Fibroblast of the aortic adventitia (primary cell): ENCODE measurements around the gene KLC4. TPM values are rescaled to one million over a fixed set of nuclear protein-coding genes. Genes with fewer than 3 reads are reported as not detected.
"Not testable (repeated sequence)": the region's sequence is repeated elsewhere in the genome, so short reads cannot be mapped to it uniquely, and the experiment has no call there.

Source experiments
- DNase-seq: peaks from one replicate; pipeline ENCODE4 v3.0.0-alpha.2; 2010; ENCODE audit warnings: low read depth
- H3K4me3 ChIP-seq: 2 replicates; pipeline ENCODE4 v1.5.1; 2011; ENCODE audit warnings: low read depth, mild to moderate bottlenecking, control low read depth, low read length, moderate library complexity
- total RNA-seq: library from RNA; depleted of rRNA; stranded (reverse); fragments of >200 nt; gene quantifications from 2 replicates; pipeline ENCODE4 v1.2.3, GENCODE V29; 2012; ENCODE audit warnings: low replicate concordance
- TF ChIP-seq, protein P1 (sequence below): IDR thresholded peaks from 2 replicates; pipeline ENCODE4 v1.5.1; 2011; ENCODE audit warnings: mild to moderate bottlenecking, low read length, control low read depth, inconsistent platforms; ENCODE audit not compliant: insufficient read depth

KLC4 gene
- total RNA-seq, 1 donor = 11.3 TPM

DNA sequence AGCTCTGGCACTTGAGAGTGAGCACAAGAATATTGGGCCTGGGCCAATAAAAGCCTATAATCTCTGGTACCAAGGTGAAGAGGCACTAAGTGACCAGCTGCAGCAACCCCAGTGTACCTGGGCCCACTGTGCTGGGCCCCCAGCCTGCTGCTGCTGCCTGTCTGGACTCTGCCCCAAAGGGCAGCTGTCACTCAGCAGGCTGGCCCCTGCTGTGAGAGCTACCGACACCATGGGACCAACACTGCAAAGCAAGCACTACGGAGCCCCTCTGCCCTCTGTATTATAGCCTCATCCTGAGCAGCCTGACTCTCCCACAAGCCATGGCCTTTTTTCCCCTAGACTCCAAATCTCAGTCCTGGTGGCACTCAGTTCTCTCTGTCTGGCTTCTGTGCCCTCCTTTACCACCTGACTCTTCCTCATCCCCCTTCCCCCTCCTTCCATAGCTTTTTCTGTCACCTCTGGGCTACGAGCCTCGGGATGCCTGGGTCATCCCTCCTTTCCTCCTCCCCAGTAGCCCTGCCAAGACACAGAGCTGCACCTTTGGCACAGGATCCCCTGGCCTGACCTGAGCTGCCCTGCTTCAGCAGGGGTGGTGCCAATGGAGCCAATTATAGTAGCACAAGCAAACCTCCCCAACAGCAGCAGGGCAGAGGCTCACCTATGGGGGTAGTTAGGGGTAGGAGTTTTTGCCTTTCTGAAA is 23.8 kb upstream of the KLC4 start:
- TF ChIP-seq, protein P1, sequence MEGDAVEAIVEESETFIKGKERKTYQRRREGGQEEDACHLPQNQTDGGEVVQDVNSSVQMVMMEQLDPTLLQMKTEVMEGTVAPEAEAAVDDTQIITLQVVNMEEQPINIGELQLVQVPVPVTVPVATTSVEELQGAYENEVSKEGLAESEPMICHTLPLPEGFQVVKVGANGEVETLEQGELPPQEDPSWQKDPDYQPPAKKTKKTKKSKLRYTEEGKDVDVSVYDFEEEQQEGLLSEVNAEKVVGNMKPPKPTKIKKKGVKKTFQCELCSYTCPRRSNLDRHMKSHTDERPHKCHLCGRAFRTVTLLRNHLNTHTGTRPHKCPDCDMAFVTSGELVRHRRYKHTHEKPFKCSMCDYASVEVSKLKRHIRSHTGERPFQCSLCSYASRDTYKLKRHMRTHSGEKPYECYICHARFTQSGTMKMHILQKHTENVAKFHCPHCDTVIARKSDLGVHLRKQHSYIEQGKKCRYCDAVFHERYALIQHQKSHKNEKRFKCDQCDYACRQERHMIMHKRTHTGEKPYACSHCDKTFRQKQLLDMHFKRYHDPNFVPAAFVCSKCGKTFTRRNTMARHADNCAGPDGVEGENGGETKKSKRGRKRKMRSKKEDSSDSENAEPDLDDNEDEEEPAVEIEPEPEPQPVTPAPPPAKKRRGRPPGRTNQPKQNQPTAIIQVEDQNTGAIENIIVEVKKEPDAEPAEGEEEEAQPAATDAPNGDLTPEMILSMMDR = no peak
- H3K4me3 ChIP-seq = no peak overlapping the region
- DNase-seq = no peak

DNA sequence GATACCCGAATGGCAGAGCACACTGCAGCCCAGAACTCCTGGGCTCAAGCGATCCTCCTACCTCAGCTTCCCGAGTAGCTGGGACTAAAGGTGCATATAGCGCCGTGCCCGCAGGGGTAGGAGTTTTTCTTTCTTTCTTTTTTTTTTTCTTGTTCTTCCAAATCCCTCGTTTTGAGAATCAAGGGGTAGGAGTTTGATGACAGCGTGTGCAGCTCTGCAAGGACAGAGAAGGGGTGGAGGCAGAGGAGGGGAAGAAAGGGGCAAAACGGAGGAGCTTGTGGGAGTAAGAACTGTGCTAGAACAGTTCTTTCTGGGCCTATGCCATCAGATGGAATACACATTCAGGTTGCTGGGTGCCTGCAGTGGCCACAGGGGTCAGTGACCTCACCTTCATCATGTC is 22.7 kb upstream of the KLC4 start:
- no peak for DNase-seq
- TF ChIP-seq, protein P1 = no peak
- no peak overlapping the region for H3K4me3 ChIP-seq

DNA sequence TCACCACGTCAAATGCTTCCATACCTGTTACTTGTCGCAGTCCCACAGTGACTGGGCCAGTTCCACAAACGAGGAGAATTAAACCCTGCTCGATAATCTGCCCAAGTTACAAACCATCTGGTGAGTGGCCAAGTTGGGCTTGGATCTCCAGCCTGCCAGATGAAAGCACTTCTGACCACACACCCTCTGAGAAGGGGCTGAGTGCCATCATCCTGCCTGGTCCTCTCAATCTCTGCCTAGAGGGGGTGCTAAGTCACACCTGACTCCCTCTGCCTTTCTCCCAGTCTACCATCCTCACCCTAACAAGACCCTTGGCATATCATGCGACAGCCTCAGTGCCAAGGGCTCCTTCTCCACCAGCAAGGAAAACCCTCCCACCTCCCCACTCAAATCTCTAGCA is 22.2 kb upstream of the KLC4 start:
- H3K4me3 ChIP-seq = no peak overlapping the region
- TF ChIP-seq, protein P1 = no peak
- no peak for DNase-seq

DNA sequence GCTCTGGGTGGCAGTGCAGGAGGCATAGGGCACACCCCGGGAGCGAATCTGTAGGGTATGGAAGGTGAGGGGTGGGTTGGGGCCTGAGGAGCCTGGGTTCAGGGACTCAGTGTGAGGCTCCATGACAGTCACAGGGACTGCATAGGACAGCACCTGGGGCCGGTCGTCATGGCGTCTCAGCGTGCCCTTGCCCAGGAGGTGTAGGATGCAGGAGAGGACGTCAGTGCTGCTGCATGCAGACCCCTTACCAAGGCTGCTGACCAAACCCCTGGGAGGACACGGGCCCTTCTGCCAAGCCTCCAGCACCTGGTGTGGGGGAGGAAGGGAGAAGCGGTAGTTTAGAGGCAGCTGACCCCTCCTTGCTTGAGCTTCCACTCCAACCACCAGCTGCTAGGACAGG is 21.7 kb upstream of the KLC4 start:
- DNase-seq = no peak
- TF ChIP-seq, protein P1 = no peak
- H3K4me3 ChIP-seq = no peak overlapping the region

DNA sequence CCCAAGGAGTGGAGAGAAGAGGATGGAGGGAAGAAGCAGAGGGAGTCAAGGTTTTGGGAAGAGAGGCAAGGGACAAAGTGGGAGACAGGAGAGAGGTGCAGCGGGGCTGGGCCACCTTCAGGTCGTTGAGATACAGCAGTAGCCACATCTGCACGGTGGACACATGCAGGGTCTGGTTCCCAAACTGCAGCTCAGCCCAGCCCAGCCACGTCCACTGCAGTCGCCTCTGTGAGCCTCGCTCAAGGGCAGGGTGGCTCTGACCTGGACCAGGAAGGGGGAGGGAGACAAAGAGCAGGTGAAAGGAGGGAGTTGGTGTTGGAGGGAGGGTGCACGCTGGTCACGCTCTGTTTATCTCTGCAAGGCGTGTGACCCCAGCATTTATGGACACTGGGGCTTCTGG is 20.7 kb upstream of the KLC4 start:
- TF ChIP-seq, protein P1 = no peak
- DNase-seq = no peak
- no peak overlapping the region for H3K4me3 ChIP-seq

DNA sequence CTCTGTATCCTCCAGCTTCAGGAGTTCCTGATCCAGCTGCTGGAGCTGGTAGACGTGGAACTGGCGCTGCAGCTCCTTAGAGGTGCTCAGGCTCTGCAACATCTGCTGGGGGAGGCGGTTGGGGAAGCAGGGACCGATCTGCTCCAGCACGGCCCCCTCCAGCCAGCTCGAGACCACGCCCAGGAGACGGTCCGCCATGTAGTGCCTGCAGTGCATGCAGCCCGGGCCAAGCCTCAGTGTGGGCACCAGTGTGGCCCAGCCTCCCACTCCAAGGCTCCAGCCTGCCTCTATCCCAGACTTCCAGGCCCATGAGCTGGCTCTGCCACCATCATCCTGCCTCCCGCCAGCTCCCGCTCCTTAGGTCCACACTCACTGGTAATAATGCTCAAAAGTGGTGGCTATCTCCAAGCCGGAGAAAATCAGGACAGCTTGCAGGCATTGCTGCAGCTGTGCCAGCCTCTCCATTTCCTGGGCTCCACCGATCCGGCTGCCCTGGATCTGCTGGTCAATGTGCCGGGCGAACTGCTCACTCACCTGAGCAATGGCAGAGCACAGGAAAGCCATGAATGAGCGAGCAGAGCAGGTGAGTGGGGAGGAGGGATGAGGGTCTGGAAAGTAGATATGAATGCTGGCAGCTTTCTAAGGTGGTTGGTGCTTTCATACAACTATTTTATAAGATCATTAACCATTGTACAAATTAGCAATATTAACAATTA is 18.7 kb upstream of the KLC4 start:
- TF ChIP-seq, protein P1 = no peak
- no peak overlapping the region for H3K4me3 ChIP-seq
- no peak for DNase-seq

DNA sequence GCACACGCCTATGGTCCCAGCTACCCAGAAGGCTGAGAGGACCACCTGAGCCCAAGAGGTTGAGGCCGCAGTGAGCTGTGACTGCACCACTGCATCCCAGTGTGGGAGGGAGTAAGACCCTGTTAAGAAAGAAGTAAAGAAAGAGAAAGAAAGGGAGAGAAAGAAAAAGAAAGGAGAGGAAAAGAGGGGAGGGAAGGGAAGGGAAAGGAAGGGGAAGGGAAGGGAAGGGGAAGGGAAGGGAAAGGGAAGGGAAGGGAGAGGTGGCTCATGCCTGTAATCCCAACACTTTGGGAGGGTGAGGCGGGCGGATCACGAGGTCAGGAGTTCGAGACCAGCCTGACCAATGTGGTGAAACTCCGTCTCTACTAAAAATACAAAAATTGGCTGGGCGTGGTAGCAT is 18.0 kb upstream of the KLC4 start:
- H3K4me3 ChIP-seq, DNase-seq: not testable (repeated sequence)
